A673 (cell line): ENCODE measurements around the gene RBFOX2. TPM values are rescaled to one million over a fixed set of nuclear protein-coding genes. Genes with fewer than 3 reads are reported as not detected.

Source experiments
- BruUV-seq: library from RNA; stranded (reverse); fragments of 400-500 nt; replicated peaks from 2 replicates; lab custom pipeline; 2021; lab: Mats Ljungman, UMichigan
- CTCF ChIA-PET: fragments of 300-600 bp; sonication (Branson Sonifier 250); formaldehyde crosslinking; loops from one replicate; lab custom pipeline; 2022; ENCODE audit warnings: antibody characterized with exemption; lab: Charles Lee
- POLR2A ChIA-PET: fragments of 300-600 bp; sonication (Branson Sonifier 250); formaldehyde crosslinking; loops from one replicate; lab custom pipeline; 2022; ENCODE audit warnings: antibody characterized with exemption; ENCODE audit not compliant: low non-redundant PET; lab: Charles Lee
- DNase-seq: peaks from one replicate; pipeline ENCODE4 v3.0.0-alpha.2; 2015; ENCODE audit warnings: low spot score
- H3K27ac ChIP-seq: fragments of 200-600 bp; sonication (generic); 2 replicates; pipeline ENCODE4 v1.5.1; 2016; ENCODE audit warnings: mixed run types, low read depth, mild to moderate bottlenecking, mixed read lengths, antibody characterized with exemption, low read length; ENCODE audit not compliant: poor library complexity, severe bottlenecking
- H3K27me3 ChIP-seq: fragments of 200-600 bp; sonication (generic); replicated peaks from 2 replicates; pipeline ENCODE4 v1.6.1; 2017; ENCODE audit warnings: mixed run types, low read depth, mild to moderate bottlenecking, mixed read lengths, antibody characterized with exemption, low read length; ENCODE audit not compliant: insufficient read depth, poor library complexity
- H3K36me3 ChIP-seq: fragments of 200-600 bp; sonication (generic); 2 replicates; pipeline ENCODE4 v1.6.1; 2016; ENCODE audit warnings: mixed run types, mild to moderate bottlenecking, mixed read lengths, antibody characterized with exemption, low read length; ENCODE audit not compliant: insufficient read depth, poor library complexity, severe bottlenecking
- H3K4me1 ChIP-seq: fragments of 200-600 bp; sonication (generic); 2 replicates; pipeline ENCODE4 v1.6.1; 2017; ENCODE audit warnings: mixed run types, mild to moderate bottlenecking, mixed read lengths, antibody characterized with exemption, low read length; ENCODE audit not compliant: insufficient read depth, poor library complexity, severe bottlenecking
- H3K4me3 ChIP-seq: fragments of 200-600 bp; sonication (generic); 2 replicates; pipeline ENCODE4 v1.5.1; 2016; ENCODE audit warnings: low read depth, mixed run types, mild to moderate bottlenecking, mixed read lengths, low read length; ENCODE audit not compliant: poor library complexity, severe bottlenecking
- H3K9me3 ChIP-seq: fragments of 200-600 bp; sonication (generic); 2 replicates; pipeline ENCODE4 v1.6.1; 2016; ENCODE audit warnings: mixed run types, low read depth, mild to moderate bottlenecking, mixed read lengths, antibody characterized with exemption, low read length; ENCODE audit not compliant: poor library complexity, severe bottlenecking
- CTCF ChIP-seq: fragments of 300-800, 200-600 bp; sonication (generic); conservative IDR thresholded peaks from 2 replicates; pipeline ENCODE4 v1.5.1; 2017; ENCODE audit warnings: low read depth, mild to moderate bottlenecking, antibody characterized with exemption, low read length, moderate library complexity, mixed read lengths
- EZH2 ChIP-seq: fragments of 200-600 bp; sonication (generic); IDR thresholded peaks from 2 replicates; pipeline ENCODE4 v1.6.1; 2017; ENCODE audit warnings: borderline replicate concordance, low read depth, mild to moderate bottlenecking, mixed read lengths, antibody characterized with exemption, low read length; ENCODE audit not compliant: poor library complexity, severe bottlenecking
- intact Hi-C: fragments of 100-400 bp; cut with micrococcal nuclease; formaldehyde crosslinking; loops from one replicate; pipeline ENCODE4 v1.10.0; 2022; ENCODE audit not compliant: unreplicated experiment
- total RNA-seq: library from RNA; stranded (reverse); gene quantifications from 2 replicates; pipeline ENCODE4 v1.2.3, GENCODE V29; 2021

The RBFOX2 gene
- total RNA-seq, 1 experiment from 2014 or later, result 142 TPM

GRCh38 chr22:35997438-35997837 is 31.2 kb downstream of the RBFOX2 start:
- no peak for DNase-seq
- ChIA-PET CTCF (no interaction called here), POLR2A (no interaction called here)
- intact Hi-C loops, result no loop called here
- no peak overlapping the region for H3K4me3 ChIP-seq
- peaks cover 37% of the 10 kb centered on the region for H3K4me1 ChIP-seq
- peak overlapping the region; percentile 78 for H3K27ac ChIP-seq
- H3K36me3 ChIP-seq, result peaks cover 7% of the 10 kb centered on the region
- BruUV-seq, result no TSS peak
- H3K9me3 ChIP-seq, result no peaks in the 10 kb centered on the region
- TF ChIP-seq EZH2, result no peak
- TF ChIP-seq CTCF, result no peak
- H3K27me3 ChIP-seq, result no peaks in the 10 kb centered on the region

- DNase-seq, result no peak
- Histone ChIP-seq H3K27ac (peak overlapping the region; percentile 78), H3K27me3 (no peaks in the 10 kb centered on the region), H3K9me3 (no peaks in the 10 kb centered on the region), H3K4me1 (peaks cover 34% of the 10 kb centered on the region), H3K4me3 (no peak overlapping the region), H3K36me3 (peaks cover 7% of the 10 kb centered on the region)
- intact Hi-C loops, result no loop called here
- BruUV-seq, result no TSS peak
- ChIA-PET POLR2A (interaction anchor here (0.9 kb wide), 1 partner anchor 9 kb away, joined by 3 read pairs; no protein-coding TSS in a partner anchor), CTCF (interaction anchor here (0.6 kb wide), 1 partner anchor 290 kb away, joined by 5 read pairs; no protein-coding TSS in a partner anchor)
- TF ChIP-seq CTCF (no peak), EZH2 (no peak)
These were observed 32.0 kb downstream of the RBFOX2 start for GRCh38 chr22:35996596-35996995.

- Histone ChIP-seq H3K36me3 (peaks cover 7% of the 10 kb centered on the region), H3K27me3 (no peaks in the 10 kb centered on the region), H3K9me3 (no peaks in the 10 kb centered on the region), H3K4me3 (no peak overlapping the region), H3K4me1 (peaks cover 34% of the 10 kb centered on the region), H3K27ac (peak overlapping the region; percentile 78)
- peak; percentile 93 for DNase-seq
- CTCF ChIA-PET, result interaction anchor here (0.5 to 1.1 kb wide), 2 partner anchors 66 to 70 kb away, joined by 3 to 11 read pairs; no protein-coding TSS in a partner anchor
- intact Hi-C loops, result no loop called here
- POLR2A ChIA-PET, result no interaction called here
- BruUV-seq, result no TSS peak
- TF ChIP-seq EZH2 (no peak), CTCF (no peak)
These were observed 32.9 kb downstream of the RBFOX2 start for GRCh38 chr22:35995772-35996171.
